HG03469 (cell line): Measurements from ENCODE around the gene LIG3.
"Not testable (repeated sequence)": the region's sequence is repeated elsewhere in the genome, so short reads cannot be mapped to it uniquely, and the experiment has no call there.

ENCODE experiments used
- ATAC-seq: cut with Tn5 transposase; IDR thresholded peaks from one replicate; pipeline ENCODE4 v1.9.1; 2021; ENCODE audit warnings: mild to moderate bottlenecking, moderate library complexity, moderate number of reproducible peaks; ENCODE audit not compliant: unreplicated experiment

Gene LIG3

DNA sequence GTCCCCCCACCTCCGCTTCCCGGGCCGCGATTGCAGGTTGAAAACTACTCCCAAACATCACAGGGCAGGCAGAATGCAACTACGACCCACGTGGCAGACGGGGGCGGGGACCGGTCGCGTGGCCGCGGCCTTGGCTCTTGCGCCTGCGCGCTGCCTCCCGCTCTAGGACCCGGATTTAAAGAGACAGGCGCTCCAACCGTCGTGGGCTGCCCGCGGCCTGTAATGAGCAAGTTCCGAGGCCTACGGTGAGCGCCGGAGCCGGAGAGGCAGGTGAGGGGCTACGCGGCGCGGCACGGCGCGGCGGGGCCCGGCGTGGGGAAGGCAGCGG lies at the start of gene LIG3:
Gene LIG3 (plus strand): TSS at position 160 of the 328 bp plus-strand sequence. CDS start 2,494 bp downstream, outside the sequence.
- peak; percentile 61 for ATAC-seq

DNA sequence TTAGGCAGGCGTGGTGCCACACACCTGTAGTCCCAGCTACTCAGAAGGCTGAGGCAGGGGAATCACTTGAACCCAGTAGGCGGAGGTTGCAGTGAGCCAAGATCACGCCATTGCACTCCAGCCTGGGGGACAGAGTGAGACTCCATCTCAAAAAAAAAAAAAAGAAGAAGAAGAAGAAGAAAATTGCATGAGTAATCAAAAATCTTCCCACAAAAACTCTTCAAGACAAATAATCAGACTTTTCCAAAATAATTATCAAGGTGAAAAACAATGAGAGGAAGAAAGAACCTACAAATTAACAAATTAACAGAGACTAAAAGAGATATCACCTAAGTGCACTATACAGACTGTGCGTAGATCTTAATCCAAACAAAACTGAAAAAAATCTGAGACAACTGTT lies 29.5 kb upstream of the LIG3 start:
- not testable (repeated sequence) for ATAC-seq

DNA sequence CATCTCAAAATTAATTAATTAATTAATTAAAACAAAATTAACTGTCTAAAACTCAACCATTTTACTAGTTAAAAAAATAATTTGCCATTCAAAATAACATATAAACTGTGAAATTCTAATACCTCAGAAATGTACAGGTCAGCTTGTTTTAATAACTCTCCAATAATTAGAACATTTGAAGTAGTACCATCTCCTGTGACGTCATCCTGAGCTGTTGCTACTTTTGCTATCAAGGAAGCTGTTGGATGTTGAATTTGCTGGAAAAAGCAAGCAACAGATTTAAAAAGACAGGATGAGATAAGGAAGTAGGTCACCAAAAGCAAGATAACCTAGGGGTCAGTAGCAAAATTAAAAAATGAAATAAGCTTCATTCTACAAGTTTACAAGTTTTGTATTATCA lies 21.9 kb upstream of the LIG3 start:
- no peak for ATAC-seq

DNA sequence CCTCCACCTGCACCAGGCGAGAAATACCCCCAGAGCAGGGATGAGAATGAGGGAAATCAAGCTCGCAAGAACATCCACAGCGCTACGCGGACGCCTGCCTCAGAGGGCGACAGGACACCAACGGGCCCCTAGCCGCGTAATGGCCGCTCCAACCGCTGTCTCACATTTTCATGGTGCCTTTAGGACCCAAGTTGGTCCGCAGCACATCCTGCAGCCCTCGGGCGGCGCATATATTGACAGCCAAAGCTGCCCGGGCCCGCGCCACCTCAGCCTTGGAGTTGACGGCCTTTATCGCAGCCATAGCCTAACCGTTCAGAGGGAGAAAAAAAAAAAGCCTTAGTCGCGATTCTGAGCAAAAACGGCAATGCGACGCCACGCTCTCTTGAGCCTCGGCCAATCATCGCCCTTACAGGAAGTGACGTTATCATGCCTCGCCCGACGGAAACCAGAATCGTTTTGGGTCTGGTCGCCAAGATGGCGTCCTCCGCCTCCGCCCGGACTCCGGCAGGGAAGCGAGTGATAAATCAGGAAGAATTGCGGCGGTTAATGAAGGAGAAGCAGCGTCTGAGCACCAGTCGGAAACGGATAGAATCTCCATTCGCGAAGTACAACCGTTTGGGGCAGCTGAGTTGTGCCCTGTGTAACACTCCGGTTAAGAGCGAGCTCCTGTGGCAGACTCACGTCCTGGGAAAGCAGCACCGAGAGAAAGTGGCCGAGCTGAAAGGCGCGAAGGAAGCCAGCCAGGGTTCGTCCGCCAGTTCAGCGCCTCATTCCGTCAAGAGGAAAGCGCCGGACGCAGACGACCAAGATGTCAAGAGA lies 19.0 kb upstream of the LIG3 start, which contains the start of the genes CCT6B and ZNF830:
Gene CCT6B (minus strand): TSS at position 368 of the 819 bp plus-strand sequence. CDS start 67 bp downstream, at position 301.
Gene ZNF830 (plus strand): TSS at position 448 of the 819 bp plus-strand sequence. CDS start 27 bp downstream, at position 475.
- ATAC-seq: peak; percentile 75

DNA sequence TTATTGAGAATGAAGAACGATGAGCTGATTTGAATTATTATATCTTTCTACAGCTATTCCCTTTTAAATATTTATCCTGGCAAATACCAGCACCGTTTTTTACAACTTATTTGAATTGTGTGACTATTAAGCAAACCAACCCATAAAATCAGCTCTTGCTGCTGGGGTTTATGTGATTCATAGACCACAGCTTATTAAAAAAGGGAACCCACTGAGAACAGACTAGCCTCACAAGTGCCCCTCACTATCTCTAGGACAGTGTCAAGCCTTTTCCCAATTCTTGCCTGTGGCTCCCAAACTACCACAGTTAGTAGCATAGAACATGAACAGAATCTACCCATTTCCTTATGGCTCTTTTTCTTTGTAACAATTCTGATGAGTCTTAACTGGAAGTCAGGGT lies 6.1 kb upstream of the LIG3 start:
- no peak for ATAC-seq

DNA sequence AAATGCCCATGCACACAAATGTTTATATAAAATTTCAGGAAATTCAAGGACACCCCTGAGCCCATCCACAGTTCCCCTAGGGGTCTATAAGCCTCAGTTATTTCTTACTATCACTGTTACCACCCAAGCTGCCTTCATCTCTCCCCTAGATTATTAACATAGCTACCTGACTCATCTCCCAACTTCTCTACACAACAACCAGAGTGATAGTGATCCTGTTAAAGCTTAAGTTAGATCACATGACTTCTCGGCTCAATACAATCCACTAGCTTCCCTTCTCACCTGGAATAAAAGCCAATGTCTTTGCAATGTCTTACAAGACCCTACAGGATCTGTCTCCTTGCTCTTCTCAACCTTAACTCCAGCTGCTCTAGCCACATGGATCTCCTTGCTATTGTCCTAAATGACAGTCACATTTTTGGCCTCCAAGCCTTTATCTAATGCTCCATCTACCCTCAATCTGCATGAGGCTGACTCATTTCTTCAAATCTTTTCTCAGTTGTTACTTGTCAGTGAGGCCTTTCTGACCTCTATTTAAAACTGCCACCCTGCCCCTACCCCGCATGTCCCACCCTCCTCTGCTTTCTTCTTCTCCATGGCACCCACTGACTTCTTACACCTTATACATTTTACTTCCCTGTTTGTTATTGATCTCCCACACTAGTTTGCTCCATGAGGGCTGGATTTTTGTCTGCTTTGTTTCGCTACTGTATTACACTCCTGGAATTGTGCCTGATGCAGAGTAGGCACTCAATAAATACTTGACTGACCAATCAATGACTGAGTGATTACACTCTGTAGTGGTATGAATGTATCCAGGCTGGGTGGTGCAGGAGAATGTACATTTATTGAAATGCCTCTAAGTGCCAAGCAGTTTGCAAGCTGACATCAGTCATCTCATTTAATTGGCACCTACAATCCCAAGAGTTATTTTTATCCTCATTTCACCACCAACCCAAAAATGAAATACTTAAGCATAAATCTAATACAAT lies 5.2 kb upstream of the LIG3 start:
- ATAC-seq: no peak

DNA sequence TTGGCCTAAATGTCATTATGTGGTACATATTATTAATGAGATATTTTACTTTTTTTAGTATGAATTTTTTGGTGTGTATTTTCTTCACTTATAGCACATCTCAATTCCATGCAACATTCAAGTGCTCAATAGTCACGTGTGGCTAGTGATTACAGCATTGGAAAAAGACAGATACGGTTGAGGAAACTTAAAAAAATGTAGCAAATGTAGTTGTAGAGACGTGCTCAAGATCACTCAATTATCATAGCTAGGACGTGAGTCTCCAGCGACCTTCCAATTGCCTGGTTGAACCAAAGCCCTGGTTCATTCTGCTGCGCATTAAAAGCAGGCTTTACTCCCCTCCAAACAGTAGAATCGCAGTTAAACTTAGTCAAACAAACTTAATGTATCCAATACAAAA lies 1.2 kb upstream of the LIG3 start:
- no peak for ATAC-seq

DNA sequence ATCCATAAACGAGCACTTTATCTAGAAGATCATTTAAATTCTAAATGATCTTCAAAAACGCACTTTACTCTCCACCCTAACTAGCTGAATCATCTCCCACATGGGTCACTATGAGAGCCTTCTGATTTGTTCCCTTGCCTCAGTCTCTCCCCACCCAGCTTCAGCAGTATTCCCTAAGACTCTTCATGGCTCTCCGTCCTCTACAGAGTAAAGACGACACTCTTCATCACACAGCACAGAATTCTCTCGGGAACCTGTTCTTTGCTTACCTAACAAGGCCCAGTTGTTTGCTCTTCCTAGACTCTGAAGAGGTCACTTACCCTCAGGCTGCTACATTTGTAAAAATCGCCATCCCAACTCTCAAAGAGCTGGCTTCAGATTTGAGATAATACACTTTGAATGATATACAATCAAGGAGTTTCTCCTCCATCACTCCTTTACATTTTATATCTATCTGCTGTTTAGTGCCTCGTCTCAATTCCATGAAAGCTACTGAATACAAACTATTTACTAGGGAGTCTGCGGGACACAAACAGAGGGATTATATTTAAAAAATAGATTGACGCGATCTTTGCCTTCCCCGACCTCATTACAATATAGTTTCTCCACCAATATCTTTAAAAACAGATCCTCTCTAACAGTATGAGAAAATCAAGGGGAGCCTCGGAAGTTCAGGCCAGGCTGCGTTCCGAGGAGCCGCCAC lies 511 bp upstream of the LIG3 start:
- ATAC-seq: no peak

DNA sequence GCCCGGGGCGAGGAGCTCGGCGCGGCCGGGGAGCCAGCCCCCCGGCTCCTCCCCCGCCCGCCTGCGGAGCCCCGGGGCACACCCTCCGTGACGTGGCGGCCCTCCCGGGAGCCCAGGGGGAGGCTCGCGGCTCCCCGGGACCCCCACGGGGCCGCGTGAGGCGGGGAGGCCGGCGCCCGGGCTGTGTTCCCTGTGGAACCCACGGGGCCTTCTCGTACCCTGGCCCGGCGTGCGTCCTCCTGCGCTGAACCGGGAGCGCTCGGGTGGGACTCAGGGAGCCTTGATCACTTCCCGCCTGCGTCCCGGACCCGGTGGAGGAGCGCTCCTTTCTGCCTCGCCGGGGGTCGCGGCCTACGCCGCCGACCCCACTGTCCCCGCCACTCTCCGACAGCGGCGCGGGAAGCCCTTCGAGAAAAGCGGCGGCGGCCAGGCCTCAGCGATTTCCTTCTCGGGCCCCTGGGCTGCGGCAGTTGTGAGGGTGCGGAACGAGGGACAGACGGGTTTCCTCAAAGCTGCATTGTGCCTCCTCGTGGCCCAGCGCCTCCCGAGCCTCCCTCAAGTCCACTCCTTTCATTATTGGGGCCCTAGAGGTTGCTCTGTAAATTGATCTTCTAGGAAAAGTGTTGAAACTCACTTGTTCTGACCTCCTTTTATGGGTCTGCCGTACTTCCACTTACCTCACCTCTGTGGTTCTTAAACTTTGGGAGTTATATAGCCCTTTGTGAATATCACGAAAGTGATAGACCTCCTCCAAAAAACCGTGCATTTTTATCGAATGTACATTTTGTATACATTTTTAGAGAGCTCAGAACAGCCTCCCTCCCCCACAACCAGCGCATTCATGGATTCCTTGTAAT lies 597 bp downstream of the LIG3 start:
- peak; percentile 37 for ATAC-seq

DNA sequence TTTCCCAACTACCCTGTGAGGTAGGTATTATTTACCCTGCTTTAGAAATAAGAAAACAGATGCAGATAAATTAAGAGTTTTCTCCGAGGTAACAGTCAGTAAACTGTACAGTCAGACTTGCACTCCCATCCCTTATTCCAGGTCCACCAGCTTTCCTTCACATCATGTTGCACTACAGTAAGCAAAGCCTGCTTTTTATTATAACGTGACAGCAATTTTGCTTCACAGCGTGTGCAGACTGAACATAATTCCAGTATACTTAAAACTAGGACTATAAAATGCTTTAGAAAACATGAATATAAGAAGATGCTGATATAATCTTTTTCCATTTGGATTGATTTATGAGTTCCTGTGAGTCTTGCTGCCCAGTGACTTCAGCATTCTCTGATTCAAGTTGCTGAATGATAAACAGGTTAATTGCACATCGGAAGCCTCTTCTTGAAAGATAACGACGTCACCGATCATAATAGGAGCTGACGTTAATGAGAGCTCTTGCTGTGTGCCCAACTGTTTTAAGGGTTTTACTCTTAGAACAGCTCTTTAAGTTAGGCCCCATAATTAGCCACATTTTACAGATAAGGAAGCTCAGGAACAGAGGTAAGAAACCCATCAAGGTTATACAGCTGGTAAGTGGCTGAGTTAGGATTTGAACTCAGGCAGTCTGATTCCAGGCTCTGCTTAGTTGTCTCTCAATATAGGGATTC lies 1.4 kb downstream of the LIG3 start:
- ATAC-seq: no peak

DNA sequence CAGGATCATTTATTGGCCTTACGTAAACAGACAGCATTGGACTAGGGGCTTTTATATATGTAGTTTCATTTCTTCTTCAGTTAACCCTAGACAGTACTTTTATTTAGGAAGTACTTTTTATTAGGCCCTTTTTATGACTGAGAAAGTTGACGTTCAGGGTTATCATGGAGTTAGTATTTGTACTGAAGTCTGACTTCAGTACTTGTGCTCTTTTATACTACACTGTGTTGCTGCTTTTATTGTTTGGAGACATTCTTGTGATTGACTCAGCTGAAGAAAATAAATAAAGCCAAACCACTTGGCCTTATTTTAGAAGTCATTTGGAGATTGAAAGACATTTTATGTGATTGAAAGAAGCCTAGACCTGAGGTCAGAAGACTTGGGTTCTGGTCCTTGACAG lies 6.9 kb downstream of the LIG3 start:
- ATAC-seq: no peak

DNA sequence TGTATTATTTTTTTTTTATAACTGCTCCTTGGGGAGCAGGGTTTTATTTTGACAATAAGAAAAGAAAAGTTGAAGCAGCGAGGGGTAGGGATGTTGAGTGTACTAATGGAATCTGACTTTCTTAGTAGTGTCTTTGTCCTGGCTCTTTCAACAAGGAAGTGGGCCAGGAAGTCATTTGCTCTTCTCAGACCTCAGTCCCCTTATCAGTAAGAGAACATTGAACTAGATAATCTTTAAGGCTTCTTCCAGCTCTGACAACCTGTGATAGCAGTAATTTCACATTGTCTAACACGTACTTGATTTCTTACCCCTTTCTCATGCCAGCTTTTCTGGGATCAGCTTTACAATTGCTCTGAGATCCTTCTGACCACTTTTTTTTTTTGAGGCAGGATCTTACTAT lies 8.3 kb downstream of the LIG3 start:
- no peak for ATAC-seq

DNA sequence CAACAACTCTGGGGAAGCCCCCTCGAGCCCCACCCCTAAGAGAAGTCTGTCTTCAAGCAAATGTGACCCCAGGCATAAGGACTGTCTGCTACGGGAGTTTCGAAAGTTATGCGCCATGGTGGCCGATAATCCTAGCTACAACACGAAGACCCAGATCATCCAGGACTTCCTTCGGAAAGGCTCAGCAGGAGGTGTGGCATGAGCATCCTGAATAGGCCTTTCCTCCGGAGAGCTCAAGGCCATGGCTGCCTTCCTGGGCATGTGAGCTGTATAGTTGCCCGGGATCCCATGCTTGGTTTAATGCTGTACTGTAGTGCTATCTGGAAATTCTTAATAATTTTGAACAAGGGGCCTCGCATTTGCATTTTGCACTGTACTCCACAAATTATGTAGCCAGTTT lies 9.2 kb downstream of the LIG3 start:
- no peak for ATAC-seq

DNA sequence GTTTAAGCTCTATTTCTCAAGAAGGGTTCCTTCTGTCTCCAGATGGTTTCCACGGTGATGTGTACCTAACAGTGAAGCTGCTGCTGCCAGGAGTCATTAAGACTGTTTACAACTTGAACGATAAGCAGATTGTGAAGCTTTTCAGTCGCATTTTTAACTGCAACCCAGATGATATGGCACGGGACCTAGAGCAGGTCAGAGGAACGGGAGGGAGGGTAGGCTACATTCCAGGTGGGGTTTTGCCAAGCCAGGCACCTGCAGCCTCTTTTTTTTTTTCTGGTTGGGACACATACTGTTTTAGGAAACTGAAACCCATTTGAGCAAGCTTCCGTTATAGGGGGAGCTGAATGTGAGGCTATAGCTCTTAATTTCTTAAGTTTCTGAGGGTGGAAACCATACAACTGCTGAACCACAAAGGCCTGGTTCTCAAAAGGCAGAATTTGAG lies 10.6 kb downstream of the LIG3 start:
- ATAC-seq: no peak

DNA sequence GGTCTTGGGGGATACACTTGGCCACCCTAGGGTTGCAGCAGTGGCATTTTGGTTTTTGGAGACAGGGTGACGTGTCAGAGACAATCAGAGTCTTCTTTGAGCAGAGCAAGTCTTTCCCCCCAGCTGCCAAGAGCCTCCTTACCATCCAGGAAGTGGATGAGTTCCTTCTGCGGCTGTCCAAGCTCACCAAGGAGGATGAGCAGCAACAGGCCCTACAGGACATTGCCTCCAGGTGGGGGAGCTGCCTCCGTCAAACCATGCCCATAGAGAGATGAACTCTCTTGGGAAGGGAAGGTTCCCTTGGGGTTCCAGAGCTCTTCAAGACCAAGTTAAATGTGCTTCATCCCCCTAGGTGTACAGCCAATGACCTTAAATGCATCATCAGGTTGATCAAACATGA lies 11.3 kb downstream of the LIG3 start:
- no peak for ATAC-seq

DNA sequence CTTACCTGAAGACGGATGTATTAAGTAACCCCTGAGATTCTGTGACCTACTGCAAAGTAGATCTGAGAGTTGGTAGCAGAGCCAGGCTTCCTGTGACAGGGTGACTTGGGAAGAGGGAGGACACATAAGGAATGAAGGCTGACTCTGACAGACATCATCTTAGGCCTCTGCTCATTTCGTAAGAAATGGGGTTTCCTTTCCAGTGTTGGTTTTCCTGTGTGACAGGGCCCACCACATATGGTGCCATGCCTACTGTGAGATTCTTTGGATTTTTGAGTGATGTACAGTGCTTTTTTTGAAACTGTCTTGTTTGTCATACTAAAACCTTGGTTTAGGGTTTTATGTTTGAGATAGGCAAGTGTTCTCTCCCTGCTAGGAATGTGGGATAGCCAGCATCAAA lies 12.7 kb downstream of the LIG3 start:
- no peak for ATAC-seq

DNA sequence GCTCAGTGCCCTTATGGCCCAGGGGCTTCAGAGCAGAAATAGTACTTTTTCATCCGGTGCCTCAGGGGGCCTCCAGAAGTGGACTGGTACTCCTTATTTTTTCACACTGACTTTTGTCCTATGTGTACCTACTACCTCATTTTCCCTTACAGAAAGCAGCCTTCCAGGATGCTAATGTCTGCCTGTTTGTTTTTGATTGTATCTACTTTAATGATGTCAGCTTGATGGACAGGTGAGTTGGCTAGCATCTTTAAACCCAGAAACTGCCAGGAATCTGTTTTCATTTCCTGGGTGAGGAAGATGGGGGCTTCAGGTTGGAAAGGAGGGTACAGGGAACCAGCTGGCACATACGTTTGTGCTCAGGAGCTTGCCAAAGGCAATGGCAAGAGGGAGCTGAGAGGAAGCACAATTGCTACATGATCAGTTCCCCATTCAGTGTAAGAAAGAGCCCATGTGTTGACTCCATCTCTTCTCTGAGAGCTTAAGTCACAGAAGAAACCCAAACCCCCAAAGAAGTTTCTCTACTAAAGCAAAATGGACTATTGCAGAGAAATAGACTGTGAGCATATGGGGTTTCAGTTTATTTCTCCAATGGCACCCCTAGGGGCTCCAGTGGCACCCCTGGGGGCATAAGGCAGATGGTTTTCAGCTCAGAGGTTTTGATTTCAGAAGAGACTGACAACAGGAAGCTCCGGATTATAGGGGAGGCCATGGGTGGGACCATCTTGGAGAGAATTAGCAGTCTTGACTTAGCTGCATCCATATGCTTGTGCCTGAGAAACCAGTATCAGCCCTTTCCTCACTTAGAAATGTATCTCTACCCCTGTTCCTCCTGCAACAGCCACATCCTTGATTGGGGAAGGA lies 16.3 kb downstream of the LIG3 start:
- no peak for ATAC-seq

DNA sequence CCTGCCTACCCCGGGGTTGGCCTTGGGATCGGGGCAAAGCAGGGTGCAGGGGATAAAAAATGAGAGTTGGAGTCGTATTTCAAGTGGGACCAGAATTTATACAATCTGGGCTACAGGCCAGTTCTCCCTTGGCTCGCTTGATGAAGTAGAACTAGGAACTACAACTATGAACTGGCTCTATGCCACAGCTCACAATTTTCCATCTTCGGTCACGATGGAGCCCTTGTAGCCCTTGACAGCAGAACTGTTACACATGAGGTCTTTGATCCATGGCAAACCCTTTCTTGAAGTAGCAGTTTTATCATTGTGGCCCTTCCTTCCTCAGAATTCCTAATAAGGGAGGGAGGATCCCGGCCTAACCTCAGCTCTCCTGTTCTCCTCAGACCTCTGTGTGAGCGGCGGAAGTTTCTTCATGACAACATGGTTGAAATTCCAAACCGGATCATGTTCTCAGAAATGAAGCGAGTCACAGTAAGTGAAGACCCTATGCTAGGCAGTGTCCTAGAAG lies 17.1 kb downstream of the LIG3 start:
- no peak for ATAC-seq
